IPS-NIHi11 (cell line): ENCODE measurements around the gene NPAP1.
"Not testable (repeated sequence)": the region's sequence is repeated elsewhere in the genome, so short reads cannot be mapped to it uniquely, and the experiment has no call there.

ENCODE experiments used
- DNase-seq: peaks from one replicate; pipeline ENCODE4 v3.0.0; 2012; ENCODE audit warnings: mixed read lengths, low spot score

Gene NPAP1, protein sequence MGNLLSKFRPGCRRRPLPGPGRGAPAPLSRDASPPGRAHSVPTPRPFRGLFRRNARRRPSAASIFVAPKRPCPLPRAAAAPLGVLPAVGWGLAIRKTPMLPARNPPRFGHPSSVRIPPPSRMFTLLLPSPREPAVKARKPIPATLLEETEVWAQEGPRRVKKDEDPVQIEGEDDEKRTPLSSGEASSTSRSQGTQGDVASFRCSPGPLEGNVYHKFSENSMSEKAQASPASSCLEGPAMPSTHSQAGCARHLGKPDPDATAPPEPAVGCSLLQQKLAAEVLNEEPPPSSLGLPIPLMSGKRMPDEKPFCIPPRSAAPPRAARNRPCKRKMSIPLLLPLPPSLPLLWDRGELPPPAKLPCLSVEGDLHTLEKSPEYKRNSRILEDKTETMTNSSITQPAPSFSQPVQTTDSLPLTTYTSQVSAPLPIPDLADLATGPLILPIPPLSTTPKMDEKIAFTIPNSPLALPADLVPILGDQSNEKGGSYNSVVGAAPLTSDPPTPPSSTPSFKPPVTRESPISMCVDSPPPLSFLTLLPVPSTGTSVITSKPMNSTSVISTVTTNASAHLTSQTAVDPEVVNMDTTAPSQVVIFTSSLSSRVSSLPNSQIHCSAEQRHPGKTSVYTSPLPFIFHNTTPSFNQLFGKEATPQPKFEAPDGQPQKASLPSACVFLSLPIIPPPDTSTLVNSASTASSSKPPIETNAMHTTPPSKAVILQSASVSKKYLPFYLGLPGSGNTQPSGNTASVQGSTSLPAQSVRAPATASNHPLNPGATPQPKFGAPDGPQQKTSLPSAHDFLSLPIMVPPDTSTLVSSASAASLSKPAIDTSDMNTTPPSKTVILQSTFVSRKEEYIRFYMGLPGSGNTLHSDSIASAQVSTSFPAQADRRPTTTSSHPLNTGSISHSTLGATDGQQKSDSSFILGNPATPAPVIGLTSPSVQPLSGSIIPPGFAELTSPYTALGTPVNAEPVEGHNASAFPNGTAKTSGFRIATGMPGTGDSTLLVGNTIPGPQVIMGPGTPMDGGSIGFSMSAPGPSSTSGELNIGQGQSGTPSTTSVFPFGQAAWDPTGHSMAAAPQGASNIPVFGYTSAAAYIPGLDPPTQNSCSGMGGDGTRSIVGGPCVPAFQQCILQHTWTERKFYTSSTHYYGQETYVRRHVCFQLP

DNA sequence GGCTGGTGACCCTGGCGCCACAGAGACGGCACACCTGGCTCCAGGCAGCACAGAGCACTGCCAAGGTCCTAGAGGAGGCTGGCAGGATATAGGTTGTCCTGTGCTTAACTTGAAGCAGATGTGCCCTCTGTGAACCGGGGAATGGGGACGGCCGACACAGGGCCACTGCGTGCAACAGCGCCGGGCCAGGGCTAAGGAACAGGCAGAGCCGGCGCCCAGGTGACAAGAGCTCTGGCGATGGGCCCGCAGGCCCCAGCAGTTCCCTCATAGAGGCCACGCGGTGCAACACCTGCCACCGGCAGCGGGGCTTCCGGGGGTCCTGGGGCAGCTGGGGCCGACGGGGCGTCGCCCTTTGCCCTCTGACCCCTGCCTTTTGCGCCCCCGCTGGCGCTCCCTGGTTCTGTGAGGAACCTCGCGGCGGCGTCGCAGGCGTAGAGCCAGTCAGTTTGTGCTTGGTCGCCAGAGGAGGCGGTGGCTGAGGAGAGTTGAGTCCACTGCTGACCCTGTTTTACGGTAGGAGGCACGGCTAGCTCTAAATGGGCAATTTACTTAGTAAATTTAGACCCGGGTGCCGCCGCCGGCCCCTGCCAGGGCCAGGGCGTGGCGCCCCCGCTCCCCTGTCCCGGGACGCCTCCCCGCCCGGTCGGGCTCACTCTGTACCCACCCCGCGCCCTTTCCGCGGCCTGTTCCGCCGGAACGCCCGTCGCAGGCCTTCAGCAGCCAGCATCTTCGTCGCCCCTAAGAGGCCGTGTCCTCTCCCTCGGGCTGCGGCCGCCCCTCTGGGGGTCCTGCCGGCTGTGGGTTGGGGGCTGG is at the start of gene NPAP1:
Gene NPAP1, plus strand, starts transcription at position 444 of the 813 bp plus-strand sequence. Its CDS starts 93 bp downstream, at position 537.
- DNase-seq = no peak

DNA sequence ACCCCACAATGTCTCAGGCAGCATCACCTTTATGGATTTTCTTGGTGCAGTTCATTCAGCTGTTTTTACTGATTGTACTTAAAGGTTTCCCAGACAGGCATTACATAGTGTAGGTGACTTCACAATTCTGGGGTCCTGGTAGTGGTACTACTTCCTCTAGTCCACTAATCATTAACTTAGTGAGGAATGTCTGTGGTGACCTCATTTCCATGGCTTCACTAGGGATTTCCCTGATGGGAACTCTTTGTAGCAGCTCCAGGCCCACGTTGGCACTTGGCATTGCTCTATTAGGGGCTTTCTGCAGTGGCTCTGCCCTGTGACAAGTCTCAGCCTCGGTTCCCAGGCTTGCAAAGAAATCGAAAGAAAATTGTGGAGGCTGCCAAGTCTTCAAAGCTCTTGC is 48.1 kb upstream of the NPAP1 start:
- DNase-seq = no peak

DNA sequence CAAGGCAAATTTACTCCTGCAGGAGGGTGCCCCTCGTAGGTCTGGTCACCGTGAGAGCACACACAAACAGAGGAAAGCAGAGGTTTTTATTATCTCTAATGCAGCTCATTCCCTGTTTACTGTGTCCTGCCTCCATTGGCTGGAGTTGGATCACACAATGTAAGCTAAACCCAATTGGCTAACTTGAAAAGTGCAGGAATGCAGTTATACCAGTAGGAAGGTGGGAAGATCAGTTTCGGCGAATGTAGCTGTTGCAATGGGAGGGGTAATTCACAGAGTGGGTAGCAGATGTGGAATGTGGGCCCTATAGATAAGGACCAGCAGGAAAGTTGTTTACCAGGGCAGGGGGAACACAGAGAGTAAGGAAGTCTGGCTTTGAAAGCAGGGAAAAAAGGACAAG is 42.5 kb upstream of the NPAP1 start:
- DNase-seq = no peak

DNA sequence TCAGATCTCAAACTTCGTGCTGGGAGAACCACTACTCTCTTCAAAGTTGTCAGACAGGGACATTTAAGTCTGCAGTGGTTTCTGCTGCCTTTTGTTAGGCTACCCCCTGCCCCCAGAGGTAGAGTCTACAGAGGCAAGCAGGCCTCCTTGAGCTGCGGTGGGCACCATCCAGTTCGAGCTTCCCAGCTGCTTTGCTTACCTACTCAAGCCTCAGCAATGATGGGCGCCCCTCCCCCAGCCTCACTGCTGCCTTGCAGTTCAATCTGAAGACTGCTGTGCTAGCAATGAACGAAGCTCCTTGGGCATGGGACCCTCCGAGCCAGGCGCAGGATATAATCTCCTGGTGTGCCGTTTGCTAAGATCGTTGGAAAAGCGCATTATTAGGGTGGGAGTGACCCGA is 36.2 kb upstream of the NPAP1 start:
- DNase-seq = not testable (repeated sequence)

DNA sequence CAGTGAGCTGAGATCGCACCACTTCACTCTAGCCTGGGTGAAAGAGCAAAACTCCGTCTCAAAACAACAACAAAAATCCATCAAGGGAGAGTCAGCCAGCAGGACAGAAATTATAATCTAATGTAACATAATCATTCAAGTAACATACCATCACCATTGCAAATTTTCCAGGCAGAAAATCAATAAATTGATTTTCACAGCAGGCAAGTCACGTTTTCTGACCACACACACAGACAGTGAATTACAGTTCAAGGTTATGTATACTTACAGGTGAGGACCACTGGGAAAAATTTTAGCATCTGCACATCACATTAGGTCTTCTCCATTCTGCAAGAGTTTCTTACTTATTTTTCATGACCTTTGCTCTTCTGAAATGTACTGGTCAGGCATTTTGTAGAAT is 29.9 kb upstream of the NPAP1 start:
- no peak for DNase-seq

DNA sequence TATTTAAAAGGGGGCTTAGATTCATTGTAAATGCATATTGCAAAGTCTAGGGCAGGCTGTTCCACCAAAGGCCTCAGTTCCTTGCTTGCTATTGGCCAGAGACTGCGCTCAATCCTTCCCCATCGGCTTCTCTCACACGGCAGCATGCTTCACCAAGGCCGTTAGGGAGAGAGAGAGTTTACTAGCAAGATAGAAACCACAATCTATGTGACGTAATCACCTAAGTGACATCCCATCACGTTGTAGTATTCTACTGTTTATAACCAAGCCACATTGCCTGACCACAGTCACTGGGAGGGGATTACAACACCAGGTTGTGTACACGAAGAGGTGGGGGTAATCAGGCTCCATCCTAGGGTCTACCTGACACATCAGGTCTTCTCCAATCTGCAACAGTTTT is 16.0 kb upstream of the NPAP1 start:
- DNase-seq = no peak

DNA sequence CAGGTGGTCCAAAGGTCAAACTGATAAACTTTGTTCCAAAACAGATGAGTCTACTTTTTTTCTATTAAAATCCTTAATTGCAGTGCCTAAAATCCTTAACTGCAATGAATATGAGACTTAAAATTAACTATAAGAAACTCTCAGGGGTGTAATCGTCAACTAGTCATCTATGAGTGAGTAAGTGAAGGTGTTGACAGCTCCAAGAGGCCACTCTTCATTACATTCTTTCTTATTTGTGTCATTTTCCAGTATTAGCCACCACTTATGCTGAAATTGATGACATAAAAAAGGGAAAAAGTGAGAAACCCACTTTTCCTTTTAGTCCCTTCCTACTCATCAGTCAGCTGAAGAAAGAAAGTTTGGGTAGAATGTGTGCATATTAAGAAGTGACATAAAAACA is 12.6 kb upstream of the NPAP1 start:
- DNase-seq = no peak

DNA sequence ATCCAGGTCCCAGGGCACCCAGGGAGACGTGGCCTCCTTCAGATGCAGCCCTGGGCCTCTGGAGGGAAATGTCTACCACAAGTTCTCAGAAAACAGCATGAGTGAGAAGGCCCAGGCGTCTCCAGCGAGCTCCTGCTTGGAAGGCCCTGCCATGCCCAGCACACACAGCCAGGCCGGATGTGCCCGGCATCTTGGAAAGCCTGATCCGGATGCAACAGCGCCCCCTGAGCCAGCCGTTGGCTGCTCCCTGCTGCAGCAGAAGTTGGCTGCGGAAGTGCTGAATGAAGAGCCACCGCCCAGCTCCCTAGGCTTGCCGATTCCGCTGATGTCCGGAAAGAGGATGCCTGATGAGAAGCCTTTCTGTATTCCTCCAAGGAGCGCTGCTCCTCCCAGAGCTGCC is 856 bp downstream of the NPAP1 start:
- DNase-seq = peak; percentile 38

DNA sequence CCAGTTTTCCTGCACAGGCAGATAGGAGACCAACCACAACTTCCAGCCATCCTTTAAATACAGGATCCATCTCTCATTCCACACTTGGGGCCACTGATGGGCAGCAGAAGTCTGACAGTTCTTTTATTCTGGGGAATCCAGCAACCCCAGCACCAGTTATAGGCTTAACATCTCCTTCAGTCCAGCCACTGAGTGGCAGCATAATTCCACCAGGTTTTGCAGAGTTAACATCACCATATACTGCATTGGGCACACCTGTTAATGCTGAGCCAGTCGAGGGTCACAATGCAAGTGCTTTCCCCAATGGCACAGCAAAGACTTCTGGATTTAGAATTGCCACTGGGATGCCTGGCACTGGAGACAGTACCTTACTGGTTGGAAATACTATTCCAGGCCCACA is 2.9 kb downstream of the NPAP1 start:
- no peak for DNase-seq

DNA sequence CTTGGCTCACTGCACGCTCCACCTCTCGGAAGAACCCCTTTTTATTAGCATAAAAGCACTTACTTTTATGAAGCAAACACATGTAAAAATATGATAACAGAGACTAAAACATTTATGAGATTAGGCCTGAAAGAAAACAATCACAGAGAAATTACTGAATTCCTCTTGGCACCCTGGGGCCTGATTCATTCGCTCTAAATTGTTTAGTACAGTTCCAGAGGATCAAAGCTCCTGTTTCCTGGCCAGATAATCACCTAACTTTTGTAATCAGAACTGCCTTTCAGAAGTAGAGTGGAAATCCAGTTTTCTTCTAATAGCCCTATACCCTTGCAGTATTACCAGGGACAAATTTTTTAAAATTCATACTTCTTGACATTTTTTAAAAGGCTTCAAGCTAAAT is 6.4 kb downstream of the NPAP1 start:
- no peak for DNase-seq

DNA sequence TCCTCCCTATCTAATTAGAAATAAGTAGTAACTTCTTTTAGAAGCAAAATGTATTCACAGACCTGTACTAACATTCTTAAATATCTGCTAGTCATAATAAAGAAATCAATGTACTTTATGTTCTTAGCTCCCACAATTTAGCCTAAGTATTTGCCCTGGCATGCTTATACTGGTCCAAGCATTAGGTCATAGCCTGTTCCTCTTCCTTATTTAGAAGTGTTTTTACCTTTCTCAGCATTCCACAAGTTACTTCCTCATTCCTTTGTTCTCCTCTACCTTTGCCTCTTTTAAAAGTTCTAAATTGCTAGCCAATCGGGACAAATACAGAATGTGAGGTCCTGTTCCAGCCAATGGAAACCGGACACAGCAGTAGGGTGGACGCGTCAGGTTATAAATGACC is 7.3 kb downstream of the NPAP1 start:
- DNase-seq = not testable (repeated sequence)

DNA sequence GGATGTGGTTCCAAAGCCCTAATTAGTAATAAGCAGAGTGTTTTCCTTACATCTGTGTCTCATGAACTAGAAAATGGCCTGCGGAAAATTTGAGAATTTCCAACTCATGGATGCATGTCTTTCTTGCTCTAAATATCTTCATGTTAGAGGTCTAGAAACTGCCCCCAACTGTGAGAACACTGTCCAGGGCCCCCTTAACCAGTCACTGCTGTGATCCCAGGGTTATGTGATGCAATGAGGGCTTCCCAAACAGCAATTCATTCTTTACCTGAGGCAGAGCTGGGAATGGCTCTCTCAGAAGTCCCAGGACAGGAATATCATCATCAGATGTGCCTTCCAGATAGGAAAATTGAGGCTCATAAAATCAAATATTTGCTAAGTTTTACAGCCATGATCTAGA is 8.2 kb downstream of the NPAP1 start:
- no peak for DNase-seq

DNA sequence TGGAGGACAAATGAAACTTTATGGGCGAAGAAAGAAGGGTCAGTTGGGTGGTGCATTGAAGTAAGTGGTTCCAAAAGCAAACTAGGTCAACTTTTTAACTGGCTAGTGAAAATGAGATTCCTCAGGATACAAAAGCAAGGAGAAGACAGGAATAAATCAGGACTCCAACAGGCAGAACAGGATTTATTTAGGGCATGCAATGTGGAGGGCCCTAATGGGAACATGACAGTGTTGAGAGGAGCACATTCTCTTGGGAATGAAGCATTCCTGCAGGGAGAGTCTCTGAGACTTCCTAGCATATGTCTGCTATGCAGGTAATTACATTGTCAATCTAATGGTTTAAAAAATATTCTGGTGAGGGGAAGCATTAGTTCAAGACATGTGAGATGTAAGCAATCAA is 8.7 kb downstream of the NPAP1 start:
- no peak for DNase-seq

DNA sequence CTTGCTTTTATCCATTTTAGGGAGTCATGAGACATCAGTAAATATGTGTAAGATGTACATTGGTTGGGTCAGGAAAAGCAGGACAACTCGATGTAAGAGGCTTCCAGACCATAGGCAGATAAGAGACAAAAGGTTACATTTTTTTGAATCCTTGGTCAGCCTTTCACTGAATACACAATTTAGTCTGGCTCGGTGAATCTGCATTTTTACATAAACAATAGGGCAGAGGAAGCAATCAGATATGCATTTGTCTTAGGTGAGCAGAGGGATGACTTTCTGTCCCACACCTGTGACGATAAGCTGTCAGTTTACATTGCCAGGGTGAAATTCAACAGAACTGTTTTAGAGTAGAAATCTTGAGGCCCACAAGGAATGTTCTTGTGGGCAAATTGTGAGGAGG is 20.6 kb downstream of the NPAP1 start:
- DNase-seq = no peak

DNA sequence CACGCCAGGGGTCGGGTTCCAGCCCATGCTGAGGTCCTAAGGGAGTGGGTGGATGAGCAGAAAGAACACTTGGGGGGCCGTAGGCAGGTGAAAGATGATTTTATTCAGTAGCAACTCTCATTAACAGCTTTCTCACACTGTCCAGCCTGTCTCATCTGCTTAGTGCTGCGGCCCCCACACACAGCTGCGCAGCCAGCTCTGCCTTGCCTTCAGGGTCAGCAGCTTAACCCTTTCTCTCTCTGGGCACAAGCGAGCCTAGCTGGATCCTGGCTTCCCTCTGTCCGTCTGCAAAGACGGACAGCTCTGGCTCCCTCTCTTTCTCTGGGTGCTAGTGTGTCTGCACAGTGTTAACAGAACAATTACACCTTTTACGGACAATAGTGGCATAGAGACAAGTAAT is 21.3 kb downstream of the NPAP1 start:
- DNase-seq = no peak

DNA sequence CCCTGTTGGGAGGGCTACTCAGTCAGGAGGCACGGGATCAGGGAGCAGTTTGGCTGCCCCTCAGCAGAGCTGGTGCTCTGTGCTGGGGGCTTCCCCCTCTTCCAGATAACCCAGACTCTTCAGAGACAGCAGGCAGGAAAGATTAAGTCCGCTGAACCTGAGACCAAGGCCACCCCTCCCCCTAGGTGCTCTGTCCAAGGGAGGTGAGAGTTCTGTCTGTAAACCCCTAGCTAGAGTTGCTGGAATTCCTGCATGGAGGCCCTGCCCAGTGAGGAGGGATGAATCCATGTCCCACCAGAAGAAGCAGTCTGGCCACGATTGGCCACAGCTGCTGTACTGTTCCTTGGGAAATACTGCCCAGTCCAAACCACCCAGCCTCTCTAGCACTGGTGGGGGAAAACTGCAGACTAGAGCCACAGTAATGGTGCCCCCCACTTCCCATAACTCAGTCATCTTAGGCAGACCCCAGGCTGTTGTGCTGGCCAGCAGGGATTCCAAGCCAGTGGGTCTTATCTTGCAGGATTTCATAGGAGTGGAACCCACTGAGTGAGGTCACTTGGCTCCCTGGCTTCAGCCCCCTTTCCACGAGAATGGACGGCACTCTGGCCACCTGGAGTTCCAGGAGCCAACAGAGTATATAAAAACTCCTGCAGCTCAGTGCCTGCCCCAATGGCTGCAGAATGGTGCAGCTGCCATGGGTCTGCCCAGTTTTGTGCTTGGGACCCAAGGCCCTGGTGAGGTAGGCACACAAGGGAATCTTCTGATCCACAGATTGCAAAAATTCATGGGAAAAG is 42.9 kb downstream of the NPAP1 start:
- DNase-seq = no peak

DNA sequence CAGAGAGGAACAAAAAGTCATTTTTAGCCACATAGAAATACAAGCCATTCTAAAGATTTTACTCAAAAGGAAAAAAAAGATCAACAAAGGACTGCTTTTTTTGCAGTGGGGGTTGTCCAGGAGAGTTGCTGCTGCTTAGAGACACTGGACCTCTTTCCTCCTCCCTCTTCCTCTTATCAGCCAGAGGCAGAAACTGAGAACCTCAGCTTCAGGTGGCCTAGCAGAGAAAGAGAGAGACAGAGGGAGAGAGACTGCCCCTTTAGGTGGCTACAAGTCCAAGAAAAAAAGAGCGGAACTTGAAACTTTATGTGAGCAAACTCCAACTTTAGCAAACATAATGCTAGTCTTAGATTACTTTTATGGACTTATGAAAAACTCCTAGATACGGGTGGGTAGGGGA is 54.2 kb downstream of the NPAP1 start:
- no peak for DNase-seq
